ENCODE measurements around the gene TBC1D1.

- TF ChIP-seq CTCF (conservative IDR thresholded peaks at IDR 0.05) = no peak
- TF ChIP-seq ZFX (IDR thresholded peaks at IDR 0.05) = no peak
Measured at GRCh38 chr4:38150766-38151165, 259.9 kb downstream of the TBC1D1 start.
